NOMO-1 treated with dmso at 0.1 percent for 144 hours (cell line): Measurements from ENCODE around the gene MINDY3.
"Not testable (repeated sequence)": the region's sequence is repeated elsewhere in the genome, so short reads cannot be mapped to it uniquely, and the experiment has no call there.

Experiments used
- DNase-seq: peaks from one replicate; lab custom pipeline; 2025; ENCODE audit not compliant: unreplicated experiment; lab: John Stamatoyannopoulos, UW

MINDY3 gene

DNA sequence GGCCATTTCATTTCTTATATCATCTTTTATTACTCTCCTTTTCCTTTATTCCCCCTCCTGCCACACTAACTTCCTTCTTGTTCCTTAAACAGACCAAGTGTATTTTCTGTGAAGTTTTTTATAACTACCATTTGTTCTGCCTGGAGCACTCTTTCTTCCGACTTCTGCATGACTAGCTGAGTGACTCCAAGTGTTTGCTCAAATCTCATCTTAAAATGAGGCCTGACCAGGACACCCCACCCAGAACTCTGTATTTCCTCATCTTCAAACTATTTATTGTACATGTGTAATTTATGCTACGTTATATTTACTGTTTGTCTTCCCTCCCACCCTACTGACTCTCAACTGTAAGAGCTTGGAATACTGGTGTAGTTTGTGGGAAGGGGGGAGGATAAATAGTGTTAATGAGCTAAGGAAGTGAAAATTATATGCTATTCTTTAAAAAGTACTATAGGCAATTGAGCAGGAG is 3.2 kb downstream of the MINDY3 start:
- no peak for DNase-seq

DNA sequence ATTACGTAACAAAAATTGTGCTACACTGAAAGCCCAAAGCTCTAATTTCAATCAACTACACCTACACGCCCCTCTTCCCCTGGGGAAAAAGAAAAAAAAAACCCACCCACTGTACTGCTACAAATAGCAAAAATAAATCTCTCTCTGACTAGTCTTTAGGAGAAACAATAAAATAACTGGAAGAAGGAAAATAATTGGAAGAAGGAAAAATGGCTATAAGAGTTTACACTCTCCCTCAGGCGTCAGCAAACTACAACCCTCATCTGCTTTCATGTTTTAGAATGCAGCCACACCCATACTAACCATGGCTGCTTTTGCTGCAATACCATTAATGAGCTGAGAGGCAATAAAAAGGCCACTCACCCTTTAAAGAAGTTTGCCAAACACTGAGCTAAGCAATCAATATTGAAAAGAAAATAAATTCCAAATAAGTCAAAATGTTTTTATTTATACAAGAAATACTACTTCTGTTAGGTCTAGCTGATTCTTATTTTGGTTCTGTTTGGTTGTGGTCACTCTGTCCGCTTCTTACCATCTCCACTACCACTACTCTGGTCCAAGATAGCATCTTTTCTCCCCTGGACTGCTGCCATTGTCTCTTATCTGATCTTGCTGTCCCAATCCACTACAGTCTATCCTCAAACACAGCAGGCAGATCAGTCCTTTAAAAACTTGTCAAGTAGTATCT is 3.8 kb downstream of the MINDY3 start:
- no peak for DNase-seq

DNA sequence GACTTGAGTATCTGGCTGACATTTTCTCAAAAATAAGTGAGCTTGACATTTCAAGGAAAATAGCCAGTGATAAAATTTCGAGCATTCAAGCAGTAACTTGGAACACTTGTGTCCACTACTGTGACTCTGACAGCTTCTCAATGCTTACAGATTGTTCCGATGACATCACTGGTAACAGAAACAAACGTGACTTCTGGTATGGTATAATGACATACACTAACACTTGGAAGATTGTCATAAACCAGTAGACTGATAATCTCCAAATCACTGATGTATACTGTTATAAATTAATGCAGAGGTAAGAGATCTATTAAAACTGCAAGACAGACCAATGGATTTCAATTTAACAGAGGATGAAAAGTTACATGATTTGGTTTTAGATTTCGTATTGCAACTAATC is 6.5 kb downstream of the MINDY3 start:
- no peak for DNase-seq

DNA sequence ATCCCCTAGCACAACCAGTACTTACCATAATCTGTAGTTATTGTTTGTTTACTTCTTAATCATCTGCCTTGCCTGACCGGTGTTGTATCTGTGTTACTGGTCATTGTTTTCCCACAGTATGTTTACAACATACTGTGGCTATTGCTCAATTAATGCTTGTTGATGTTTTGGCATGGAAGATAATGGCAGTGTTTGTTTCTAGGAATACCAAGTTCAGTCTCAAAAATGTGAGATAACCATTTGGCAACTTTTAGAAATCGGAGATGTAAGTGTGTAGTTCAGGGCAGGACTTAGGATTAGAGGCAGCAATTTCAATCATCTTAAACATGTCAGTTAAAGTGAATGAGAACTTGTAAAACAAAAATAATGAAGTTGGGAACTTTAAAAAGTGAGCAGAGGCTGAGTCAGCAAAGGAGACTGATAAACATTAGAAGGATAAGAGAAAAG is 8.2 kb downstream of the MINDY3 start:
- no peak for DNase-seq

DNA sequence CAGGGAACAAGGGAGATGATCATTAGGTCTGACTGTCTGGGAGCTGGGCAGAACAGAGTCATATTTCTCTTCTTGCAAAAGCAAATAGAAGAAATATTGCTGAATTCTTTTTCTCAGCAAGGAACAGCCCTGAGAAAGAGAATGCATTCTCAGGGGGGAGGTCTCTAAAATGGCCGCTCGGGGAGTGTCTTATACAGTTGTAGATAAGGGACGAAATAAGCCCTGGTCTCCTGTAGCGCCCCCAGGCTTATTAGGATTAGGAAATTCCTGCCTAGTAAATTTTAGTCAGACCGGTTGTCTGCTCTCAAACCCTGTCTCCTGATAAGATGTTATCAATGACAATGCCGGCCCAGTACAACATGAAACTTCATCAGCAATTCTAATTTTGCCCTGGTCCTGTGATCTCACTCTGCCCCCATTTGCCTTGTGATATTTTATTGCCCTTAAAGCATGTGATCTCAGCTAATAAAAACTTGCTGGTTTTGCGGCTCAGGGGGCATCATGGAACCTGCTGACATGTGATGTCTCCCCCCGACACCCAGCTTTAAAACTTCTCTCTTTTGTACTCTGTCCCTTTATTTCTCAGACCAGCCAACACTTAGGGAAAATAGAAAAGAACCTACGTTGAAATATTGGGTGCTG is 9.8 kb downstream of the MINDY3 start:
- DNase-seq, result not testable (repeated sequence)

DNA sequence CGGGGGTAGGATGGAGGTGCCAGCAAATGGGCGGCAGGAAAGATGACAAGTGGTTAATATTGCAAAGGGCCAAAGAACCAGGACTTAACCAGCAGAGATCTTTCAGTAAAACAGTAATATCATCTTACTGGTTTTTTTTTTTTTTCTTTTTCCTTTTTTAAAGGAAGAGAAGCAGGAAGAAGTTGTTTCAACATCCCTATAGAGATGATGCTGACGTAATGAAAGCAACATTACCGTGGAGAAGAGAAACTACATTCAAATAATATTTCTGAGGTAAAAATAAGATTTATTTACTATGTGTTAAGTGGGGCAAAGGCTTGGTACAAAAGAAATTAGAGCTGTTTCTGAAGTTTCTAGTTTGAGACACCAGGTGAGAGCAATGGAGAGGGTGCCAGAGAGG is 11.0 kb downstream of the MINDY3 start:
- no peak for DNase-seq

DNA sequence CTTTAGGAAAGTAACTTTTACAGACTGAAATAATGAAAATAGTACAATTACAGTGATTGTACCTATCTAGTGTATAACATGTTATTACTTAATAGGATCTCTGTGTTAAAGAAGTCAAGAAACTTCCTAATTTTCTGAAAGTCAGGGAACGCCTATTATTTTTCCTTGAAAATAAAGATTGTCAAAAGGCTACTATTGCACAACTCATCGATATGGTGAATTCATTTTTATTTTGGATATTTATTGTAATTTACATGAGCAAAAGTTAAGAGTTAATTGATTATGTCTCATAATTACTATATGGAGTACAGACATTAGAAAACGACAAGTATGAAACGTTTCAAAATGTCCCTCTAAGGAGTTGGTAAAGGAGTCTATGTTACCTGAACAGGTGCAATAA is 12.8 kb downstream of the MINDY3 start:
- DNase-seq, result no peak

DNA sequence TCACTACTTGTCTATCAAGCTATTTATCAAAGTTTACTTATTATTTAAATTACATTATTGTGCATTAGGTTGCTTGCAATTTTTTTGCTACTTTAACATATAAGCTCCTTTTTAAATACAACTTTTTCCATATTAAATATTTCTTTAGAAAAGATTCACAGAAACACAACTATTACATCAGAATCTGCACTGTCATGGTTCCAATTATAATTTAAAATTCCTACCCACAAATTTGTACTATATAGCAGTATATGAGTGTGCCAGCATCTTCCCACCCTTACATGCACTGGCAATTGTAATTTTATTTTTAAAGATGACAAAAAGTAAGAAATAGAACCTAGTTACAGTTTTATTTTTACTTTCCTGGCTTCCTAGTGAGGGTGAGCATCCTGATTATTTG is 15.8 kb downstream of the MINDY3 start:
- no peak for DNase-seq

DNA sequence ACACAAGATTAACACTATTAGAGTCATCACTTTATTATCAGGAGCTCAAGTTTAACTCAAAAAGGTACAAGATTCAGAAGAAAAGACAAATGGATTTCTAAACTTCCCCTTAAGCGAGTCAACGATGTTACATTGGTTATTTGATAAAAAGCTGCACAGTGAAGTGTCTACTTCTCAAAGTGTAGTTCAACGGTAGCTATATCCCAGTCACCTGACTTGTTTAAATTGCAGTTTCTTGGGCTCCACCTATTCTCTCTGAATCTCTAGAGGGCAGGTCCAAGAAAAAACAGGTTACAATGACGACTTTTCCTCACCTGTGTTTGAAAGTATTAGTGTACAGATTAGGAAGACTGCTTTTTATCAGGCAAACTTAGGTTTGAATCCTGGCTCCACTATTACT is 16.6 kb downstream of the MINDY3 start:
- DNase-seq, result no peak

DNA sequence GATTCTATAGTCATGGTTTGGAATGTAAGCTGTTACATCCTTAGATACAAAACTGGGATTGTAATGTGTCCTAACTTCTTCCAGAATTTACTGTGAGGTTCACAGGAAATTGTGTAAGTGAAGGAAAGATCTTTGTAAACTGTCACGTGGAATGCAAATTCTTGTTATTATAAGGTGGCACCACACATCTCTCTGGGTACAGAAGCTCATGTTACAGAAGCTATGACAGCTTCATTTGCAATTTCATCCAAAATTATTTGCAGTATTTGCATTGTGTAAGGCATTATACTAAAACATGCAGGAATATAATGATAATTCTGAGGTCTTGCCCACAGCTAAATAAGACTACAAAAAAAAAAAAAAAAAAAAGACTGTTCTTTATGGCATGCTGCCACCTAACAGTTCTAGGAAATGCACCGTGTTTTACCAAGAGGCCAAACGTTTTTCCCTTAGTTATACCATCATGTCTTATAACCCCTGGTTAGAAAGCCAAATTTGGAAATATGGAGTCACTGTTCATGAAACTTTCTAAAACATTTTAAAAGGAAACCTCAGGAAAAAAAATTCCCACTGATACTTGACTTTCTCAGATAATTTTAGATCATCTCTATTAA is 17.6 kb downstream of the MINDY3 start:
- no peak for DNase-seq

DNA sequence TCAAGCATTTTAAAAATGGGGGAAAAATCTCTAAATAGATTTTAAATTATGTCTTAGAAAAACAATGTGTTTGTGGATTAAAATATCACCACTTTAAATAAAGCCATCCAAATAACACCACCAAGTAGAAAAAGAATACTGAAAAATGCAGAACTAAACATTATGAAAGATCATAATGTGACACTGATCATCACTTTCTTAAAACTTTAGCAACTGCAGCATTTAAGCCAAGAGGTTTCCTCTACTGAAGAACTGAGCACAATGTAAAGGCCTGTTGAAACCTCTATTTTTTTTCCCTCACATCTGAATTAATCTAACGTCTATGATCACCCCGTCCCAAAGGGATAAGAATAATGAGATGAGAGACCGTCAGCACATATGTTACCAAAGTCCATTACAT is 18.6 kb downstream of the MINDY3 start:
- DNase-seq, result no peak

DNA sequence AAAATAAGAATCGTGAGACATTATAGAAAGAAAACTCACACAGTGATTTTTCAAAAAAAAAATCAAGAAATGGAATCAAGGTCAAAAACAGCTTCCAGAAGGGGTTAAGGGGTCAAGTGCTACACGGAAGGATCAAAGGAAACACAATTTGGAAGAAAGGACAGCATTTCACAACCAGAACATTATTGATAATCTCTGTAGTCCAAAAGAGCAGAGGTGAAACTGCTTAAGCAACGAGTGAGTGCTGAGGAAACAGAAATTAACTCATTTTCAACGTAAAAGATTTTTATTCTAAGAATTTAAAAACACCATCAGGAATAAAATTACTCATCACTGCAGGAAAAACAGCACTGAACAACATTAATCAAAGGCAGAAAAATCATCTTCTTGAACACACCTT is 23.5 kb downstream of the MINDY3 start:
- DNase-seq, result no peak

DNA sequence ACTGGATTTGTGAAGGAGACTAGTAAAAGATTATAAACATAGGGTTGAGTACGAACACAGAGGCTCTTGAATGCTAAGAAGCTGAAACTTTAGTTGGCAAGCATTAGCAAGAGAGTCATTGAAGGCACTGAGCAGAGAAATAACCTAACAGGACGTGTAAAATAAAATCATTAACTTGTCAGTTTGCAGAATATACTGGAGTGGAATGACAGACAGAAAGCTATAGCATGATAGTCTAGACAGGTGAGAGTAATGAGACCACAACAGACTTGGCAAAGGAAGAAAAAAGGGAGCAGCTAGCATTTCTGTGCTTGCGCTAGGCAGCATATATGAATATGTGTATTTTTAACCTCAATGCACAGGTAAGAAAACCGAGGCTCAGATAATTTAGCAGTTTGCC is 30.8 kb downstream of the MINDY3 start:
- no peak for DNase-seq

DNA sequence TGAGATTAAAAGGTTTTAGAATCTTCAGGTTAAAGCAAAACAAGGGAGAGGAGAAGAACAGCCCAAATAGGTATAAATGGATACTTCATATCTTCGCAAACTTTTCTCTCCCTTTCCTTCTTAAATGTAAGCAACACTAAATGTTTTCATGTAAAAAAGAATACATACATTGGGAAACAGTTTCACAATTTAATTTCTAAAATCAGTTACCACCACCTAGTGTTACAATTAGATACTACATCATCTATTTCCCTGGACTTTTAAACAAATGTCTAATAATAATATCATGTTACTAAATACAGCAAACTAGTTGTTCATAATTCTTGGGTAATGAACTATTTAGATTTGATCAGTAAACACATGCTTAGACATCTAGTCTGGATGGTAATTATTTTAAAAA is 35.8 kb downstream of the MINDY3 start:
- DNase-seq, result no peak

DNA sequence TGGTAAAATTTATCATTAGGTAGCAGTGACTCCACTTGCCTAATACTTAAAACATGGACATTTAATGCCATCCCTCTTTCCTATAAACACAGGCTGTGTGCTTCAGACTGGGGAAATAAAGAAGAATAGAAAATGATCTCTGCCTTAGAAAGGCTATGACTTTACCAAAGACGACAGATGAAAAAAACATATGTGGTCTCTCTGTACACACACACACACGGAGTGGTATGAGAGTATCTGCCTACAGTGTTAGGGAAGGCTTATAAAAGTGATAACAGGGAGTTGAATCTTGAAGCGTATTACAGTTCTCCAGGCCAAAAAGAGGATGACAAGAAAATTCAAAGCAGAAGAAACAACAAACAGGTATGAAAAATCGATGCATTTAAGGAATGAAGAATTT is 38.2 kb downstream of the MINDY3 start:
- no peak for DNase-seq

DNA sequence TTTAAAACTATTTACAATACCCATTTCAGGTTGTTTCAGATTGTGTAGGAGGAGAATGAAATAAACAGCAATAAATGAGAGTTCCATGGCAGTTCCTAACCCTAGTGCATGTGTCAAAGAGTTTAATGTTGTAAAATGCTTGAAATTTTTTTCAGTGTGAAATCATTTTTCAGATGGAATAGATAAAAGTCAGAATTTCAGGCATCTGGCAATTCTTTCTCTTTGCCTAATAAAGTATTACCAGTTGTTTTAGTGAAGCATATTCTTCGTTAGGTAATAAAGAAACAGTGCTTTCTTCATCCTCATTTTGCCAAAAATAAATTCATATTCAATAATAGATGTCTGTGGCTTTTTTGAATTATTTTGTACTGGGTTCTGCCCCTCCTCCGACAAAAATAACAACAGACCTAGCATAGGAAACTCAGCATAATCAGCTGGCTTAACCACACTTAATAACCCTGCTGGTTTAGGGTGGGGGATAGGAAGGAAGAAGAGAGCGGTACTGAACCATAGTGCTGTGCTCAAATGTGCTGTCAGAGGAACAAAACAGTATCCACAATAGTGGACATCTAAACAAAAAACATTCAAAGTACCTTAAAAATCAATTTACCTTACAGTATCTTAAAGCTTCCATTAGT is 39.1 kb downstream of the MINDY3 start:
- no peak for DNase-seq

DNA sequence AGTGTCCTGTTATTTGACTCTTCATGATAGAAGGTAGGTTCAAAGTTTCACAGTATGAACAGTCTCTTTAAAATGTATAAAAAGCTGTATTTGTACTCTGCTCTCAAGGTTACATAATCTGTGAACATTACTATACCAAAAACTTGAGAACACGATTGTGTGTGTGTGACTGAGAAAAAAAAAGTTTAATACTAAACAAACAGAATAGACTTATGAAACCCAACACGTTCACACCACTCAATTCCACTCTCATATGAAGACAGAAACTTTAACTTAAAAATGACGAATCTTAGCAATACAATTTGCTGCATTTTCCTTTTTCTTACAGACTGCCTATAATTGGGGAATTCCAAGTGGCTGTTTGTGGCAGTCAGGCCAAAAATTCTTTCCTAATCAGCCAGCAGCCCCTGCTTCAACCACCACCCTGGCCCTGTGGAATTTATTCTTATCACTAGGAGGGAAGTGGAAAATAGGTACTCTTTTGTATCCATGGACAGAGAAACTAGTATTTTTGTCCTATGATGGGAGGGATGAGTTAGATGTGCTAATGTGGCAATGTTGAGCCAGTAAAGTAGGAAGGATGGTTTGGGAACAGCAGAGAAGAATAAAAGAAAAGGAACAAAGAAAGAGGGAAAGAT is 42.8 kb downstream of the MINDY3 start:
- no peak for DNase-seq

DNA sequence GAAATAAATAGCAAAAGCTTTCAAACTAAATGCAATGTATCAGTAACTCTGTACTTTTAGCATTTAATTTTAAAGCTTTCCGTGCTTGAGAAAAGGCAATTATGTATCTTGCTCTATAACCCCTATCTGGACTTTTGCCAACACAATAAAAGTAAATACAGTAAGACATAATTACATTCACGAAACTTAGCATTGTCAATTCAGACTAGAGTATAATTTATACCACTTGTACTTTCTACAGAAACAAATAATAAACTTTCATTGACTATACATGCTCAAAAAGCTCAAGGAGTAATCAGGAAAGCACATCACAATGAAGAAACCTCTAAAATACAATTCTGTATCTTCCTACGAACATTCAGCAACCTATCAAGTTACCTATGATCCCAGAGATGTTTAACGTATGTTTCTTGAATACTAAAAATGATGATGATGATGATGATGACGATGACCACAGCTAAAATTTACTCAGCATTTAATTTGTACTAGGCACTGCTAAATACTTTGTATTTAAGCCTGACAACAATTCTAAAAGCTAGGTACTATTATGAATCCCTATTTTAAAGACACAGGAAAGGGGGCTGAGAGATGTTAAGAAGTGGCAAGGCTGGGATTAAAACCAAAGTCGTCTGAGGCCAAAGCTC is 44.9 kb downstream of the MINDY3 start:
- DNase-seq, result no peak

DNA sequence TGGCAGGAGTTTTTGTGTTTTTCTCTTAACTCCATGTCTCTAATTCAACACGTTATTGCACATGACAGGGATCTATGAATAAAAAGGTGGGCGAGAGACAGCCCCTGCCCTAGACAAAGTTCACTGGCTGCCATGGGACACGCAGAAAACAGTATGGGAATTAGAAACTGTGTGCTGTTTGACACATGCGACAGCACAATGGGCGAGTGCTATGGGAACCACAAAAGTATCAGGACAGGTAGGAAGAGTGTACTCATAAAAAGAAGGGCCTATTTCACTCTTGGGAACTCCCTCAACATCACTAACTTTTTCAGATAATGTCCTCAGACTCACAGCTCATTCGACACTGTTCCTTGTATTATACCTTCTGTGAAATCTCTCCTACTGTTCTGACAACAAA is 45.7 kb downstream of the MINDY3 start:
- no peak for DNase-seq

DNA sequence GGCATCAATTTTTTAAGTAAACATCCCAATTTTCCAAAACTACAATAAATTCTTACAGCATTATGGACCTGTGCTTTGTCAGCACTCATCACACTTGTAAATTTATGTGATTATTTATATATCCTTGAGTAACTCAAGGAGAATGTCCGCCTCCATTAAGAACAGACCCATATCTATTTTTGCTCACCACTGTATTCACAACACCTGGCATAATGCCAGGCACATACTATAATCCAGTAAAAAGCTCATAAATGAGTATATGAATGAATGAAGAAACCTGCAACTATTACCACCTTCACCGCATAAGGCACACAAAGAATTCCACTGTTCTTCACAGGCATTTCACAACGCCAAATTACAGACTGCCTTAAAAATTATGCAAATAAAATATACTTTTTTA is 46.9 kb downstream of the MINDY3 start:
- DNase-seq, result no peak

DNA sequence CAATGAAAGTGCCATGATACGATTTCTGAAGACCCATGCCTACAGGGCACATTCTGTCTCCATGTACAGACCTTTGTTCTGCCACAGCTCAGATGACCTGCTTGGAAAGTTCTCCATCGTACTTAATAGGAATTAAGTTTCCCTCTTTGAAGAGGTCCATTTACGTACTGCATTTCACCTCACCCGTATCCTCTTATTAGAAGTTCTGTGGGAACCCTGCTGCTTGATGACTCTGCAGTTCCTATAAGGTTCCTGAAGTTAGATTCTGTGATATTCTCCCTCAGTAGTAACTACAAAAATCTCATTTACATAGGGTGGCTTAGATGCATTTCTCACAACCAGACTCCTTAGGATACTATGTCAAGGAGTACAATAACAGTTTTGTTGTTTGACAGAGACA is 50.9 kb downstream of the MINDY3 start:
- no peak for DNase-seq
